Measurements from ENCODE around the gene UGT1A6. TPM values are rescaled to one million over a fixed set of nuclear protein-coding genes. Genes with fewer than 3 reads are reported as not detected.

UGT1A6 gene
- total RNA-seq, 1 donor from 2014 or later = 2.3 TPM

DNA sequence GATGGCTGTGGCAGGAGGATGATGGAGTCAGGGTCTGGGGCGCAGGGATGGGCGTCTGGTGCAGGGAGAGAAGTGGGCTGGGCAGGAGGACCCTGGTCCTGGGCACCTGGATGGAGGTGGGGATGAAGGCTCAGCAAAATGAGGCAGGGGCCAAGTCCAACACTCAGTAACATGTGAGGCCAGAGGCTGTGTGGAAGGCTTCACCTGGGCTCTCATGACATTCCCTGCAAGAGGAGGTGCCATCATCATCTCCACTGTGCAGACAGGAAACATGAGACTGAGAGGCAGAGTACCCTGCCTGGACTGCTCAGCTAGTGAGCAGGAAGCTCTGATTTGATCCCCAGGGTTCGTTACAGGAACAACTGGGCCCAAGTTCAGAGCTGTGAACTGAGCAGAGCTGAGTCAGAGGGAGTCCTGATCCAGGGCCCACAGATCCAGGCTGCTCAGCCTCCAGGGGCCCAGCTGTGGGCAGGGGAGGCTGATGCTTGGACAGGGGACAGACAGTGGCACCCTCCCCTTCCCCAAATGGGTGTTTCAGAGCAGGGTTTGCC is 124.7 kb downstream of the UGT1A6 start:
- Histone ChIP-seq H3K9me3 (no peaks in the 10 kb centered on the region), H3K27me3 (ENCODE audit: low read depth) (peaks cover 4% of the 10 kb centered on the region), H3K4me1 (no peaks in the 10 kb centered on the region), H3K4me3 (no peak overlapping the region), H3K27ac (no peak overlapping the region), H3K36me3 (no peaks in the 10 kb centered on the region)
- no peak for DNase-seq
- peak in 1 of 2 donors; percentile 7 for ATAC-seq
- intact Hi-C loops (cut with DNase I) = no loop called here
- TF ChIP-seq, protein P1, sequence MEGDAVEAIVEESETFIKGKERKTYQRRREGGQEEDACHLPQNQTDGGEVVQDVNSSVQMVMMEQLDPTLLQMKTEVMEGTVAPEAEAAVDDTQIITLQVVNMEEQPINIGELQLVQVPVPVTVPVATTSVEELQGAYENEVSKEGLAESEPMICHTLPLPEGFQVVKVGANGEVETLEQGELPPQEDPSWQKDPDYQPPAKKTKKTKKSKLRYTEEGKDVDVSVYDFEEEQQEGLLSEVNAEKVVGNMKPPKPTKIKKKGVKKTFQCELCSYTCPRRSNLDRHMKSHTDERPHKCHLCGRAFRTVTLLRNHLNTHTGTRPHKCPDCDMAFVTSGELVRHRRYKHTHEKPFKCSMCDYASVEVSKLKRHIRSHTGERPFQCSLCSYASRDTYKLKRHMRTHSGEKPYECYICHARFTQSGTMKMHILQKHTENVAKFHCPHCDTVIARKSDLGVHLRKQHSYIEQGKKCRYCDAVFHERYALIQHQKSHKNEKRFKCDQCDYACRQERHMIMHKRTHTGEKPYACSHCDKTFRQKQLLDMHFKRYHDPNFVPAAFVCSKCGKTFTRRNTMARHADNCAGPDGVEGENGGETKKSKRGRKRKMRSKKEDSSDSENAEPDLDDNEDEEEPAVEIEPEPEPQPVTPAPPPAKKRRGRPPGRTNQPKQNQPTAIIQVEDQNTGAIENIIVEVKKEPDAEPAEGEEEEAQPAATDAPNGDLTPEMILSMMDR (IDR thresholded peaks at IDR 0.05) = no peak

DNA sequence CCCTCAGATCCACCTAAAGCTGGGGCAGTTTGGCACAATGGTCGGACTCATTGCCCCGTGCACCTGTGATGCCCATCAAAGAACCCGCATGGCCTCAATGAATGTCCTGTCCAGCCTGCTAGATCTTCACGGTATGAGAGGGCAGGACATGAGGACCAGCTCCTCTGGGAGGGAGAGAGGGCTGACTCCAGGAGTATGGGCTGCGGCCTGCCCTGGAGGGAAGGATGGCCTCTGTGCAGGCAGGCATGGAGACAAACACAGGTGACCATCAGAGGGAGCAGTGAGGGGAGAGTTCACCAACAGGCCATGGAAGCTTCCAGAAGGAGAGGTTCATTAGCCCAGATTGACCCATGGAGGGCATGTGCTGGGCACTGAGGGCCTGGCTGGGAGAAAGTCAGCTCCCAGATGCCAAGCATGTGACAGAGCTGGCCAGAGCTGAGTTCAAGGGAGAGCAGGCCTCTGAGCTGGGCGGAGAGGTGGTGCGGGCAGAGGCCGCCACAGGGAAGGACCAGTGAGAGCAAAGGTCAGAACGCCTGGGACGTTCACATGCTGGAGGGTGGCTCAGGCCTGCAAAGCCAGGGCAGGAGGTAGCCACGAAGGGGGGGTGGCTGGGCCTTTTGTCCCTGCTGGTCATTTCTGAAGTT is 125.4 kb downstream of the UGT1A6 start:
- Histone ChIP-seq H3K36me3 (no peaks in the 10 kb centered on the region), H3K4me3 (no peak overlapping the region), H3K27me3 (ENCODE audit: low read depth) (peaks cover 4% of the 10 kb centered on the region), H3K9me3 (no peaks in the 10 kb centered on the region), H3K27ac (no peak overlapping the region), H3K4me1 (no peaks in the 10 kb centered on the region)
- ATAC-seq = no peak
- DNase-seq = no peak
- intact Hi-C loops (cut with DNase I) = no loop called here
- TF ChIP-seq, protein P1 (IDR thresholded peaks at IDR 0.05) = no peak

DNA sequence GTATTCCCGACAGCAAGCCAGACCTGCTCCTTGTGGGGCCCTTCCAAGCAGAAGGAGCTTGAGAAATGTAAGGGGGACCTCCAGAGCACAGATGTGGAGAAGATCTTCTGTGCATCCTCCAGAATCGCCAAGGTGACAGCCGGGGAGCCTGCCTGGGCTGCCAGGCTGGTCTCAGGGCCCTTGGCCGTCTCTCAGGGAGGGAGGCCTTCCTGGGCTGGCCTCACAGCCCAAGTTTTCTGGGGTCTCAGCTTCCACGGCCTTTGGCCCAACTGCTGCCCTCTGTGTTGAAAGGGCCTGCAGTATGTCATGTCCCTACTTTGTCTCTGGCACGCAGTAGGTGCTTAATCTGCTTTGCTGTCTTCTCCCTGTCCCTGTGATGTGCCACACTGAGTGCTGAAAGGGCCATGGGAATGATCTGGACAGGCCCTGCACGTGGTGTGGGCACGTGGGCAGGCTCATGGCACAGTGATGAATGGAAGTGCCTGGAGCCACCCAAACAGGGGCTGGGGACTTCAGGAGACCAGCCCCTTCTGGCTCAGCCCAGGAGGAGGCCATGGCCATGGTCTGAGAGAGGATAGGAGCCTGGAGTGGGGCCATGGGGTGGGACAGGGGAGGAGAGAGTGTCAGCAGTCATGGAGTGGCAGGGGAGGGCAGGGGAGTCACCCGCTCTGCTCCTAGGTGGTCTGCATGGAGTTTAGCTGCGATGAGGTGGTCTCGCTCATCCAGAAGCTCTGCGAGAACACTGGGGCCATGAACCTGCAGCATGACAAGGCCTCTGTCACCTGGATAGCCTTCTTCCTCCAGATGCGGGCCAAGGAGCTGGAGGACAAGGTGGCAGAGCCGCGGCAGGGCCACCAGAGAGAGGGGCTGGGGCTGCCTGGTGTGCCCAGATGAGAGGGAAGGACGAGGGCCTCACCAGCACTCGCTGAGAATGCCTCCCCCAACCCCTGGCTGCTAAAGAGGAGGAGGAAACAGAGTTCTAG is 126.2 kb downstream of the UGT1A6 start:
- H3K4me3 ChIP-seq = no peak overlapping the region
- intact Hi-C loops (cut with DNase I) = no loop called here

DNA sequence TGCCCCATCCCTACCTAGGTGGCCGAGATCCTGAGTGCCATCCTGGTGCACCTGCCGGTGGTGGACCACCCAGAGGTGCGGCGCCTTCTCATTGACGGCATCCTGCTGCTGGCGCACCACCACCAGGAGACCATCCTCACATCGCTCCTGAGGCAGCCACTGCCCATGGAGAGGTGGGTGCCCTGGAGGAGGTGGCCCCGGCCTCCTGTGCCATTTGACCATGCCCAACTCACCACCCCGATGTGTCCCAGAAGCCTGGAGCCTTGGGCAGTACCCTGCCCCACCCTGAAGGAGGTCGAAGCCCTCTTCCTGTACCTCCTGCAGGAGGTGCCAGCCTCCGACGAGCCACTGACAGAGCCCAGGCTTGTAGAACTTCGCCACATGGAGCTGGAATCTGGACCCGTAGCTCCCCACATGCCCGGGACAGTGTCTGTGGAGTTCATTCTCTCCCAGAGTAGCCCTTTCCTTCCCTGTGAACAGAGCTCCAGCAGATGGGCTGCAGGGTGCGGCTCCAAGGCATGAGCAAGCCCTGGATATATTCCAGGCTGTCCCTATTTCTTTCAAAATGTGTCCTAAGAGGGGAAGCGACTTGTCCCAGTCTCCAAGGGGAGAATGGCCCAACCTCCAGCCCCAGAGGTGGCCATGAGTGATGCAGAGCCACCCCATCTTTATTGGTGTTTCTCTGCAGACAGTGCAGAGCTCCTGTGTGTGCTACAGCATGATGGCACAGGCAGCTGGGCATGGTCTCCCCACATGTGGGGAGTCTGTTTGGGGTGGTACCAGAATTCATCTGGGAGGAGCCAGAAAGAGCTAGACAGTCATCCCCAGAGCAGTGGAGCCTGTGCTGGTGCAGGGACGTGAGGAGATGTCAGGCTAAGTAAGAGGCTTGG is 127.4 kb downstream of the UGT1A6 start:
- Histone ChIP-seq H3K36me3 (no peaks in the 10 kb centered on the region), H3K27ac (no peak overlapping the region), H3K9me3 (no peaks in the 10 kb centered on the region), H3K4me3 (no peak overlapping the region), H3K27me3 (ENCODE audit: low read depth) (peaks cover 4% of the 10 kb centered on the region), H3K4me1 (no peaks in the 10 kb centered on the region)
- TF ChIP-seq, protein P1 (IDR thresholded peaks at IDR 0.05) = no peak
- DNase-seq = no peak
- ATAC-seq = peak in 1 of 2 donors; percentile 6
- intact Hi-C loops (cut with DNase I) = no loop called here

More for the DNA sequence above, 126.2 kb downstream of the UGT1A6 start:
- Histone ChIP-seq H3K27ac (no peak overlapping the region), H3K36me3 (no peaks in the 10 kb centered on the region), H3K4me1 (no peaks in the 10 kb centered on the region), H3K9me3 (no peaks in the 10 kb centered on the region), H3K27me3 (ENCODE audit: low read depth) (peaks cover 4% of the 10 kb centered on the region)
- peak; percentile 22 for DNase-seq
- ATAC-seq = no peak
- TF ChIP-seq, protein P1 (IDR thresholded peaks at IDR 0.05) = no peak

DNA sequence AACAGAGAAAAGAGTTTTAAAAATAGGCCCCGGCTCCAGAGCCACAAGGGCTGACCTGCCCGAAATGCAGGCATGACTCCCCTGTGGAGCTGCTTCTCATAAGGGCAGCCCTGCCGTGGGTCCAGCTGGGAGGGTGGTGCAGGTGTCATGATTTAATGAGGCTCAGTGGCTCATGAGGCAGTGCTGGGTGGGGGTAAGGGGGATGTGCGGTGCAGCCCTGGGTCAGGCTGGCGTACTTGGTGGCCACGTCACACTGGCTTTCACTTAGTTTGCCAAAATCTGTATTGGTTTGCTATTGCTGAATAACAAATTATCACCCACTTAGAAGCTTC is 128.1 kb downstream of the UGT1A6 start:
- H3K27ac ChIP-seq = no peak overlapping the region
- no peak for DNase-seq
- H3K27me3 ChIP-seq (ENCODE audit: low read depth) = peaks cover 4% of the 10 kb centered on the region
- intact Hi-C loops (cut with DNase I) = no loop called here
- H3K4me3 ChIP-seq = no peak overlapping the region
- no peaks in the 10 kb centered on the region for H3K4me1 ChIP-seq
- no peaks in the 10 kb centered on the region for H3K36me3 ChIP-seq
- no peaks in the 10 kb centered on the region for H3K9me3 ChIP-seq
- no peak for ATAC-seq
- TF ChIP-seq, protein P1 (IDR thresholded peaks at IDR 0.05) = no peak
